Activated CD4-positive, alpha-beta T cell treated with anti-CD3 and anti-CD28 coated beads, Interleukin-2, amount 10 ng/mL, durations not matched to agents 7 days and 5 days (primary cell): ENCODE data around the gene AACS. TPM values are rescaled to one million over a fixed set of nuclear protein-coding genes. Genes with fewer than 3 reads are reported as not detected.
"Not testable (repeated sequence)": the region's sequence is repeated elsewhere in the genome, so short reads cannot be mapped to it uniquely, and the experiment has no call there.

Experiments used
- CTCF ChIA-PET: fragments of 350-600 bp; sonication (Branson Sonifier 250); formaldehyde crosslinking; loops from one replicate; lab custom pipeline; 2021; ENCODE audit warnings: antibody characterized with exemption; lab: Charles Lee
- POLR2A ChIA-PET: fragments of 350-600 bp; sonication (Branson Sonifier 250); formaldehyde crosslinking; loops from one replicate; lab custom pipeline; 2021; ENCODE audit warnings: antibody characterized with exemption; lab: Charles Lee
- DNase-seq: peaks from one replicate; pipeline ENCODE4 v3.0.0-alpha.2; 2020
- H3K27ac Mint-ChIP-seq: one replicate; pipeline ENCODE4 v1.8.0; 2021; ENCODE audit warnings: mild to moderate bottlenecking, moderate library complexity, mixed read lengths
- H3K27me3 Mint-ChIP-seq: one replicate; pipeline ENCODE4 v1.8.0; 2021; ENCODE audit warnings: mixed read lengths
- H3K36me3 Mint-ChIP-seq: one replicate; pipeline ENCODE4 v1.8.0; 2021; ENCODE audit warnings: low read depth, mixed read lengths
- H3K4me1 Mint-ChIP-seq: one replicate; pipeline ENCODE4 v1.8.0; 2021; ENCODE audit warnings: mixed read lengths
- H3K4me3 Mint-ChIP-seq: one replicate; pipeline ENCODE4 v1.8.0; 2021; ENCODE audit warnings: mild to moderate bottlenecking, moderate library complexity, mixed read lengths
- H3K9me3 Mint-ChIP-seq: one replicate; pipeline ENCODE4 v1.8.0; 2021; ENCODE audit warnings: mixed read lengths
- total RNA-seq, 2 experiments: library from RNA; stranded (reverse); gene quantifications; one replicate each; pipeline ENCODE4 v1.2.3, GENCODE V29; 2021

AACS gene
- total RNA-seq, 2 experiments from 2014 or later = 17.8 to 19.1 TPM

DNA sequence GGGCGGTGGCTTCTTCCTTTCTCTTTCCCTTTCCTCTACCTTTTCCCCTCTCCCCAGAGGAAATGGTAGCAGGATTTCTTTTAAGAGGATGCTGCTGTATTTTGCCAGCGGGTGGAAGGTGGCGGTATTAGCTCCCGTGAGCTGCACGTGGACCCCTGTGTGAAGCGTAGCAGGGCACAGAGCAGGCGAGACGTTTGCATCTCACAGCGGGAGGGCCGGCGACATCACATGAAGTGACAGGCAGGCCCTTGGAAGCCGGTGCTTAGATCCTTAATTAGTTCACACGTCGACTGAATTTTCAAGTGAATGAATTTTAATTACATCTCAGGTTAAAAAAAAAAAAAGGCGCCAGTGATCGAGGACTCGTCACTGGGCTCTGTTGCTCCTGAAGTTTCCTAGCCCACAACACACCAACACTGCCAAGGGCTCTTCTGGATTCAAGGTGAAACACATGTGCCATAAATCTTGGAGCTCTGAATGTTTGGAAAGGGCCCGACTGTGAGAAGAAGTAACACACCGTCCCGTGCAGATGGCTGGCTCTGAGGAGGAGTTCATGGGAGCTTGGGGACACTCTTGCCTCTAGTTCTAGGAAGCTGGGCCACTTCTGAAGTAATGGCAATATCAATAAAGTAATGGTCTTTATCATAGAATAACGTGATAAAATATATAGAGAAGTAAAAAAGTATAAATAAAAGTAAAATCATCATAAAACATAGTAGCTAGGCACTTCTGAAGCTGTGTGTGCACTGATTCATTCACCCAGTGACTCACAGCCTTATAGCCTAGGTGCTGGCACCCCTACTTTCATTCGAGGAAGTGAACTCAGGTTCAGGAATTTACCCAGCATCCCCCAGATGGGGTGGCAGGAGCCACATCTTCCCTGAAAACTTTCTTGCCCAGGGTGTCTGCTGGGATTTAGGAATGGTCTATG, 75.3 kb downstream of the AACS start:
- CTCF ChIA-PET = interaction anchor here (0.6 kb wide), 1 partner anchor 75 kb away, joined by 3 read pairs; no protein-coding TSS in a partner anchor

DNA sequence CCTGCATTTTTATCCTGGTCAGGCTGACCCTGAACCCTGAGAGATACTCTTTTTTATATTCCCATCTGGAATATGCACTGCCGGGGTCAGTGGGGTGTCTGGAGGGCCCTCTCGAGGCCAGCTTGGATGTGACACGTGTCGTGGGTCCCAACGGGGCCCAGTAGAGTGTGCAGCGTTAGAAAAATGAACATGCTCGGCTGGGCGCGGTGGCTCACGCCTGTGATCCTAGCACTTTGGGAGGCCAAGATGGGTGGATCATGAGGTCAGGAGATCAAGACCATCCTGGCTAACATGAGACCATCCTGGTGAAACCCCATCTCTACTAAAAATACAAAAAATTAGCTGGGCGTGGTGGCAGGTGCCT, 76.0 kb downstream of the AACS start:
- POLR2A ChIA-PET, H3K36me3 Mint-ChIP-seq, H3K4me1 Mint-ChIP-seq, H3K9me3 Mint-ChIP-seq, H3K27ac Mint-ChIP-seq, DNase-seq, H3K4me3 Mint-ChIP-seq, CTCF ChIA-PET, H3K27me3 Mint-ChIP-seq: not testable (repeated sequence)

More for the DNA sequence above, 75.3 kb downstream of the AACS start:
- POLR2A ChIA-PET = no interaction called here
- Mint-ChIP-seq H3K27me3 (no peaks in the 10 kb centered on the region), H3K27ac (no peak overlapping the region), H3K9me3 (no peaks in the 10 kb centered on the region), H3K4me1 (no peaks in the 10 kb centered on the region), H3K36me3 (peaks cover 2% of the 10 kb centered on the region), H3K4me3 (no peak overlapping the region)
- no peak for DNase-seq

DNA sequence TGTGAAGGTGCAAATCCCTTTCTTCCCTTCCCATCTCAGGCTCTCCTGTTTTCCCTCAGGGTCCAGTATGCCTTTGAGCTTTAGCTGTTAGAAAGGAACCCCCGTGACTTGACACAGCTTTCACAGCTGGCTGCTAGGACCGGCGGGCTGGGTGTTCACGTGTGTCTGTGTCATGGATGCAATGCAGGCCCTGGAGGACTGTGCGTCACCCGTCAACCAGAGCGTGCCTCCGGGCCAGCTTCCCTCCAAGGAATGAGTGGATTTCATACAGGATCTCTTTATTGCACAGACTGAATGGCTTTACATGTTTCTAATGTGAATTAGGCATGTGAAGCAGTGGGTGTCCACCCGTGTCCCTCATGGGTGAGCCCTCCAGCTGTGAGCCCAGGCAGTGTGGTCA, 77.4 kb downstream of the AACS start:
- no peak for DNase-seq
- Mint-ChIP-seq H3K9me3 (no peaks in the 10 kb centered on the region), H3K4me3 (no peak overlapping the region), H3K27me3 (no peaks in the 10 kb centered on the region), H3K36me3 (peaks cover 2% of the 10 kb centered on the region), H3K4me1 (no peaks in the 10 kb centered on the region), H3K27ac (no peak overlapping the region)
- CTCF ChIA-PET = no interaction called here
- POLR2A ChIA-PET = no interaction called here

DNA sequence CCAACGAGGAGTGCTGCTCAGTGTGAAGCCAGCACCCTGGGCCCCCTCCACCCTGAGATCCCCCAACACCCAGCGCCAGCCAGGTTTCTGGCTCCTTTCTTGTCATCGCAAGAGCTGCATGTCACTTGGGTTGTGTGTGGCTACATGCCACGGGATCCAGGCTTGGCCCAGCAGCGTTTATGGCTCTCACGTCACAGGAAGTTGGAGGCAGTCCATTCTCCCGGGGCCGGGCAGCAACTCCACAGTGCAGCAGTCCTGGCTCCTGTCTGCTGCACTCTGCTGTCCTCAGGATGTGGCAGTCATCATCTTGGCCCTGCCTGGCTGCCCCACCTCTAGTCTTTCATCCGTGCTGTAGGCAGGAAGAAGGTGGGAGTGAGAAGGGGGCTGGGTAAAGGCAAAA, 78.3 kb downstream of the AACS start:
- no peak overlapping the region for H3K4me3 Mint-ChIP-seq
- CTCF ChIA-PET = interaction anchor here (1.0 kb wide), 1 partner anchor 11 kb away, joined by 3 read pairs; no protein-coding TSS in a partner anchor
- no peak for DNase-seq
- no peaks in the 10 kb centered on the region for H3K9me3 Mint-ChIP-seq
- H3K4me1 Mint-ChIP-seq = no peaks in the 10 kb centered on the region
- POLR2A ChIA-PET = no interaction called here
- no peaks in the 10 kb centered on the region for H3K36me3 Mint-ChIP-seq
- no peaks in the 10 kb centered on the region for H3K27me3 Mint-ChIP-seq
- no peak overlapping the region for H3K27ac Mint-ChIP-seq

DNA sequence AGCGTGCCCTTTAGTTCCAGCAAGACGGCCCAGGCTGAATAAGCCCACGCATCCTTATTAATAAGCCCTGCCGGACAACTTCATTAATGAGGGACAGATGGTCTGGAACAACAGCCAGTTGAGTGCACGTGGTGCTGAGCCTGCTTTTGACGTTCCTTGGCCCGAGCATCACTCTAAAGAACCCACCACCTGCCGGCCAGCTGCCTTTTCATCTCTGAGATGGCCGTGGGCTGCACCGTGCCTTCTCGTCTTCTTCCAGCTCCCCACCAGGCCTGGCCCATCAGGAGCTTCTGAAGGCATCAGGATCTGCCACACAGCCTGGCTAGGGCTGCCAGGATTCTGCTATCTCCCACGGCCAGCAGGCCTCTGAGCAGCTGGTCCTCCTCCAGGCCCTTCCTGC, 80.0 kb downstream of the AACS start:
- Mint-ChIP-seq H3K27me3 (no peaks in the 10 kb centered on the region), H3K9me3 (no peaks in the 10 kb centered on the region), H3K36me3 (no peaks in the 10 kb centered on the region), H3K27ac (no peak overlapping the region), H3K4me3 (no peak overlapping the region), H3K4me1 (no peaks in the 10 kb centered on the region)
- ChIA-PET POLR2A (no interaction called here), CTCF (no interaction called here)
- DNase-seq = no peak

DNA sequence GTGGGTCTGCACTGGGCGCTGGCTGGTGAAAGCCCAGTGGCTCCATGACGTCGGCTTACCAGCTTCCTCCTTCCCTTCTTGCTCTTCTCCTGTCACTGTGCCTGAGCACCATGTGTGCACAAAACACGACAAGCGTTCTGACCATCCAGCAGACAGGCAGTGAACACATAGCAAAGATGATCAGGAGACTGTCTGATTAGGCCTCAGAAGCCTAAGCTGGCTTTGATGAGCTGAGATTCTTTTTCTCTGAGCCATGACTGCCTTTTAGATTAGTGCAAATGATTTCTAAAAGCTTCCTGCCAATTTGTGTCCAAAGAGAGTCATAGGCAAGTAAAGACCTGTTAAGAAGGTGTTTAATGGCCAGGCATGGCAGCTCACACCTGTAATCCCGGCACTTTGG, 83.1 kb downstream of the AACS start:
- Mint-ChIP-seq H3K27me3 (no peaks in the 10 kb centered on the region), H3K36me3 (no peaks in the 10 kb centered on the region), H3K4me3 (no peak overlapping the region), H3K4me1 (no peaks in the 10 kb centered on the region), H3K9me3 (no peaks in the 10 kb centered on the region), H3K27ac (no peak overlapping the region)
- no peak for DNase-seq
- ChIA-PET CTCF (no interaction called here), POLR2A (no interaction called here)

DNA sequence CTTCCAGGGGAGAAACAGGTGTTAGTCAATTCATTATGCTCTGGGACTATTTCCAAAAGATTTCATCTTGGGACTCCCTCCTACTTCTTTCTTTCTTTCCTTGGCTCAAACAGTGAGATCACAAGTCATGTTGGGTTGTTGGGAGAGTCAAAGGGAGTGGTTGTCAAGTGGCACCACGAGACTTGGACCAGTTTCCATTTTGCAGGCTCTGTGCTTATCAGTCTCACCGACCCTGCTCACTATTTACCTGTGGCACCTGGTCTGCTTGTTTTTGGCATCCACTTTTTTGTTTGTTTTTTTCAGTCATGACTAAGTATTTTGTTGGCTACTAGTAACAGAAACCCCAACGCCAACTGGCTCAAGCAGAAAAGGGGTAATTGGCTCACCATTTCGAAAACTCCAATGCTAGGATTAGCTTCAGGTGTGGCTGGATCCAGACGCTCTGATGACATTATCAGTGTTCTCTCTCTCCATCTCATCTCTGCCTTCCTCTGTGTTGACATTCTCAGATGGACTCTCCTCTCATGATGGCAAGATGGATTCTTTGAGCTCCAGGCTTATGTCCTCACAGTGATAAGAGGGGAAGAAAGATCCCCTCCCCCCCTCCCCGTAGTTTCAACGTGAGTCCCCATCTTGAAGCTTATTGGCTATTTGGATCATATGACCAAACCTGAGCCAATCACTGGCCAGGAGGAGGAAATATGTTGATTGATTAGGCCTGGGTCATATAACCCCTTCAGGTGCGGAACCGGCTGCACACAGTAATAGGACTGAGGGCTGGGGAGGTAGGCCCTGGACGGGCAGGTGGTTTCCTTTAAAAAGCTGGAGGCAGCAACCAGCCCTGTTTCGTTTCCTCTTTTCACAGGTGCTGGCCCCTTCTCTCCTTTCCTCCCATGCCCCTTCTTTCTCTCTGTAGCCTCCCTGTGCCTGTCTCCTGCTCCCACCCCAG, 84.2 kb downstream of the AACS start:
- no peak for DNase-seq
- no peak overlapping the region for H3K4me3 Mint-ChIP-seq
- no peaks in the 10 kb centered on the region for H3K27me3 Mint-ChIP-seq
- H3K36me3 Mint-ChIP-seq = no peaks in the 10 kb centered on the region
- POLR2A ChIA-PET = no interaction called here
- H3K4me1 Mint-ChIP-seq = no peaks in the 10 kb centered on the region
- CTCF ChIA-PET = no interaction called here
- no peak overlapping the region for H3K27ac Mint-ChIP-seq
- no peaks in the 10 kb centered on the region for H3K9me3 Mint-ChIP-seq

DNA sequence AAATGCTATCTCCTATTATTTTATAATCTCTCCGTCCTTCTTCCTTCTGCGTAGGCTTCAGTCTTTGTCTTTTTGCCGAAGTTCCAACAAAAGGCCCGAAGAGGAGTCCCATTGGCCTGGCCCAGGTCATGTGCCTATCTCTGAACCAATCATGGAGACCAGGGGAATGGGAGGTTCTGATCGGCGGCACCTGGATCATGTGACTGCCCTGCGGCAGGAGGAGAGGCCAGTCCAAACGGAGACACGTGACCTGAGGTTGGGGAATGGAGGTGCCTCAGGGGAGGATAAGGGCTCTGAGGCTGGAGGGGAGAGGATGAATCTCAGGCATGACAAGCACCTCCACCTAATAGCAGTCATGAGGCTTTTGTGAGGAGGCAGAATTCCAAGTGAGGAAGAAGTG, 86.0 kb downstream of the AACS start:
- no peaks in the 10 kb centered on the region for H3K4me1 Mint-ChIP-seq
- ChIA-PET POLR2A (no interaction called here), CTCF (no interaction called here)
- no peaks in the 10 kb centered on the region for H3K9me3 Mint-ChIP-seq
- no peak for DNase-seq
- H3K4me3 Mint-ChIP-seq = no peak overlapping the region
- no peaks in the 10 kb centered on the region for H3K36me3 Mint-ChIP-seq
- no peak overlapping the region for H3K27ac Mint-ChIP-seq
- H3K27me3 Mint-ChIP-seq = no peaks in the 10 kb centered on the region

DNA sequence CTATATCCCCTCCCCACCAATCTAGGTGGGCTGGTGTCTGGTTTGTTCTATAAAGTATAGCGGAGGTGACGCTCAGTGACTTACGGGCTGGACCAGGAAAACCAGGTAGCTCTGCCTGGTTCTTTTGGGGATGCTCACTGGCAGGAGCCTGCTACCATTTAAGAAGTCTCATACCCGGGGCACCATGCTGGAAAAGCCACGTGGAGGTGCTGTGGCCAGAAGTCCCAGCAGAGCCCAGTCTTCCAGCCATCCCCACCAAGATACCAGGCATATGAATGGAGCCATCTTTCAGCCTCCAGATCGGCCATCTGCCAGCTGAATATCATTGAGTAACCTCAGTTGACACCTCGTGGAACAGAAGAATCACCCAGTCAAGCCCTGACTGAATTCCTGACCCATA, 87.2 kb downstream of the AACS start:
- Mint-ChIP-seq H3K27ac (no peak overlapping the region), H3K4me3 (no peak overlapping the region), H3K36me3 (no peaks in the 10 kb centered on the region), H3K9me3 (no peaks in the 10 kb centered on the region), H3K4me1 (no peaks in the 10 kb centered on the region), H3K27me3 (no peaks in the 10 kb centered on the region)
- no peak for DNase-seq
- ChIA-PET CTCF (no interaction called here), POLR2A (no interaction called here)

DNA sequence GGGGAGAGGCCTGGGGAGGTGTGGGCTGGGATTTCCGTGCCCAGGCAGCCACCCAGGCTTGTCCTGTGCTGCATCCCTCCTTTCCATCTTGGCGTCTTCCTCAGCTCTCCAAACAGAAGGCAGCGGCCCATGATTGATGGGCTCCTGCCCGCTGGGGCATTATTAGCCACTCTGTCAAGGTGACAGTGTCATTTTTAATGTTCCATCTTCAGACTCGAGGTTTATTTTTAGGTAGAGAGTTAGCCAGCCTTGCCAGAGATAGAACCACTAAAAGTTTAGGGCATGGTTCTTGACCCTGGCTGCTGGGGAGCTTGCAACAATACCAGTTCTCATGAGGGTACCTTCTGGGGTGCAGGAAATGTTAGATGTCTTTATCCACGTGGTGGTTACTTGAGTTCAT, 90.1 kb downstream of the AACS start:
- DNase-seq = no peak
- ChIA-PET POLR2A (no interaction called here), CTCF (no interaction called here)
- H3K9me3 Mint-ChIP-seq = no peaks in the 10 kb centered on the region
- H3K27me3 Mint-ChIP-seq = no peaks in the 10 kb centered on the region
- H3K4me3 Mint-ChIP-seq = no peak overlapping the region
- H3K4me1 Mint-ChIP-seq = no peaks in the 10 kb centered on the region
- H3K27ac Mint-ChIP-seq = no peak overlapping the region
- no peaks in the 10 kb centered on the region for H3K36me3 Mint-ChIP-seq

DNA sequence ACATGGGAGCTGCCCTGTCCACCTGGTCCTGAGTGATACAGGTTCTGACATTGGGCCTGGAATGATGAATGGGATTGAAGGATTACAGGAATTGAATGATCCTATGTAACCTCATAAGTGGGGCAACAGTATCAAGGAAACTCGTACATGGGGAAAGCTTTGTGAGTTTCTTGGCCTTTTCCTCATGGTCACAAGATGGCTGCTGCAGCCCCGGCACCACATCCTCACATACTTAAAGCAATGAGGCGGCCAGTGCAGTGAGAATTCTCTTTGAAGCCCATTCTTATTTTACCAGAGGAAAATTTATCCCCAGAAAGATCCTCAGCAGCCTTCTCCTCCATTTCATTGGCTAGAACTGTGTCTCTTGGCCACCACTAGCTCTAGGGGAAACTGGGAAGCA, 91.9 kb downstream of the AACS start:
- DNase-seq = no peak
- Mint-ChIP-seq H3K36me3 (no peaks in the 10 kb centered on the region), H3K4me1 (no peaks in the 10 kb centered on the region), H3K9me3 (no peaks in the 10 kb centered on the region), H3K27me3 (no peaks in the 10 kb centered on the region), H3K4me3 (no peak overlapping the region), H3K27ac (no peak overlapping the region)
- POLR2A ChIA-PET = no interaction called here
- CTCF ChIA-PET = no interaction called here

DNA sequence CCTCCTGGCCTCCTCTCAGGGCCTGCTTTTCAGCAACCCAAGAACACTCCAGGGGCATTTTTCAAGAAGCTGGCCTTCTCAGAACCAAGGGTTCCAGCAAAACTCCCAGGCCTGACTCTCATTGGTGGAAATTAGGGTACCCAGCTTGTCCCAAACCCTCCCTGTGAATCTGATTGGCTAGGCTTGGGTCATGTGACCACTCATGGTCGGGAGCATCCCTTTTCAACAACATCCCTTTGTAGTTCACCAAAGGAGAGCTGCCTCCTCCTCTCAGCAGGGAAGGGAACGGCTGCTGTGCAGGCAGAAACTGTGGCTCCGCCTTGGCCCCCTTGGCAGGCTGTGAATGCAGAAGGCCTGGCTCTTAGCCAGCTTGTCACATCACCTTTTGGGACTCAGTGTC, 94.5 kb downstream of the AACS start:
- POLR2A ChIA-PET = no interaction called here
- H3K4me3 Mint-ChIP-seq = no peak overlapping the region
- no peak for DNase-seq
- H3K27ac Mint-ChIP-seq = no peak overlapping the region
- H3K27me3 Mint-ChIP-seq = no peaks in the 10 kb centered on the region
- no peaks in the 10 kb centered on the region for H3K4me1 Mint-ChIP-seq
- CTCF ChIA-PET = no interaction called here
- H3K9me3 Mint-ChIP-seq = no peaks in the 10 kb centered on the region
- no peaks in the 10 kb centered on the region for H3K36me3 Mint-ChIP-seq

DNA sequence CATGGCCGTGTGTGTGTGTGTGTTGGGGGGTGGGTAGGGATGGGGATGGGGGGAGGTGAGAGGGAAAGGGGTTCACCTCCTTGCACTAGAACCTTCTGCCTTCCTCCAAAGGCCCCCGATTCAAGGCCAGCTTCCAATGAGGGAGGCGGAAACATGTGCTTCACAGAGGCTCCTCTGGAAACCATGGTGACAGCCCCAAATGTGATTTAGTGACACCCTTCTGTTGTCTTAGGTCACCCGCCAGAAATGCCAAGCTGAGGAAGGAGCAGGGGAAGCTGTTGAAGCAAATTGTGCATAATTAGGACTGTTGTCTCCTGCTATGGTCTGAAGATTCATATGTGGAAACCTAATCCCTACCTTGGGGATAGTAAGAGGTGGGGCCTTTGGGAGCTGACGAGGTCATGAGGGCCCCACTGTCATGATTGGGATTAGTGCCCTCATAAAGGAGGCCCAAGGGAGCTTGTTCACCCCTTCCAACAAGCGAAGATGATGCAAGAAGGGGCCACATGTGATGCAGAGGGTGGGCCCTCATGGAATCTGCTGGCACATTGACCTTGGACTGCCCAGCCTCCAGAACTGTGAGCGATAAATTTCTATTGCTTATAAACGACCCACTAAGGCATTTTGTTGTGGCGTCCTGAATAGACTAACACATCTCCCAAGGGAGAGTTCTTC, 95.2 kb downstream of the AACS start:
- H3K4me1 Mint-ChIP-seq = no peaks in the 10 kb centered on the region
- H3K36me3 Mint-ChIP-seq = no peaks in the 10 kb centered on the region
- no peaks in the 10 kb centered on the region for H3K9me3 Mint-ChIP-seq
- DNase-seq = no peak
- ChIA-PET POLR2A (no interaction called here), CTCF (no interaction called here)
- no peak overlapping the region for H3K27ac Mint-ChIP-seq
- no peak overlapping the region for H3K4me3 Mint-ChIP-seq
- no peaks in the 10 kb centered on the region for H3K27me3 Mint-ChIP-seq
